IMR-90 (cell line): ENCODE data around the gene ISM1. TPM values are rescaled to one million over a fixed set of nuclear protein-coding genes. Genes with fewer than 3 reads are reported as not detected.

Experiments used
- ATAC-seq: fragments of 200-7000 bp; cut with Tn5 transposase; 2 replicates; pipeline ENCODE4 v1.9.1; 2020; ENCODE audit warnings: low read depth, mild to moderate bottlenecking, moderate library complexity
- BruUV-seq: library from RNA; stranded (reverse); fragments of 400-500 nt; replicated peaks from 2 replicates; lab custom pipeline; 2021; lab: Mats Ljungman, UMichigan
- CTCF ChIA-PET: fragments of 300-600 bp; formaldehyde crosslinking; extraction: SDS; loops from one replicate; lab custom pipeline; 2021; ENCODE audit warnings: antibody characterized with exemption; lab: Yijun Ruan, JAX
- POLR2A ChIA-PET: fragments of 300-600 bp; sonication (Branson Sonifier 250); formaldehyde crosslinking; loops from one replicate; lab custom pipeline; 2022; ENCODE audit warnings: antibody characterized with exemption; ENCODE audit not compliant: unreplicated experiment; lab: Charles Lee
- DNase-seq: peaks from one replicate; pipeline ENCODE4 v3.0.0; 2013
- H2AFZ ChIP-seq: replicated peaks from 2 replicates; pipeline ENCODE3; 2013; ENCODE audit warnings: low read length, mild to moderate bottlenecking; ENCODE audit not compliant: poor library complexity
- H2AK5ac ChIP-seq: 2 replicates; pipeline ENCODE4 v1.6.1; 2013; ENCODE audit warnings: low read depth, low read length, inconsistent platforms
- H2AK9ac ChIP-seq: replicated peaks from 2 replicates; pipeline ENCODE3; 2013; ENCODE audit warnings: mild to moderate bottlenecking, low read depth, low read length, moderate library complexity; ENCODE audit not compliant: poor library complexity
- H2BK120ac ChIP-seq: 2 replicates; pipeline ENCODE4 v1.6.1; 2013; ENCODE audit warnings: low read depth, low read length, inconsistent platforms
- H2BK15ac ChIP-seq: 3 replicates; pipeline ENCODE4 v1.6.1; 2013; ENCODE audit warnings: low read depth, low read length, inconsistent platforms
- H2BK20ac ChIP-seq: 2 replicates; pipeline ENCODE4 v1.6.1; 2013; ENCODE audit warnings: low read depth, mild to moderate bottlenecking, inconsistent platforms, low read length, moderate library complexity
- H2BK5ac ChIP-seq: 2 replicates; pipeline ENCODE4 v1.6.1; 2013; ENCODE audit warnings: mild to moderate bottlenecking, low read depth, low read length, inconsistent platforms; ENCODE audit not compliant: poor library complexity, severe bottlenecking
- H3K14ac ChIP-seq: replicated peaks from 2 replicates; pipeline ENCODE4 v1.6.1; 2013; ENCODE audit warnings: low read depth, low read length, inconsistent platforms
- H3K18ac ChIP-seq: 2 replicates; pipeline ENCODE4 v1.6.1; 2013; ENCODE audit warnings: low read depth, low read length, control low read depth
- H3K23ac ChIP-seq: 2 replicates; pipeline ENCODE4 v1.6.1; 2013; ENCODE audit warnings: low read depth, low read length, inconsistent platforms
- H3K27ac ChIP-seq: 2 replicates; pipeline ENCODE4 v1.5.1; 2013; ENCODE audit warnings: mild to moderate bottlenecking, control low read depth, low read length; ENCODE audit not compliant: insufficient read depth
- H3K27me3 ChIP-seq: 2 replicates; pipeline ENCODE4 v1.6.1; 2013; ENCODE audit warnings: low read length; ENCODE audit not compliant: control insufficient read depth, insufficient read depth
- H3K36me3 ChIP-seq: 2 replicates; pipeline ENCODE4 v1.6.1; 2013; ENCODE audit warnings: low read length, mixed read lengths; ENCODE audit not compliant: control insufficient read depth, insufficient read depth
- H3K4ac ChIP-seq: 2 replicates; pipeline ENCODE4 v1.6.1; 2013; ENCODE audit warnings: low read depth, low read length, inconsistent platforms
- H3K4me1 ChIP-seq: 2 replicates; pipeline ENCODE4 v1.6.1; 2013; ENCODE audit warnings: low read length, mixed read lengths; ENCODE audit not compliant: control insufficient read depth, insufficient read depth
- H3K4me2 ChIP-seq: 2 replicates; pipeline ENCODE4 v1.6.1; 2013; ENCODE audit warnings: low read depth, mild to moderate bottlenecking, control low read depth, low read length, moderate library complexity
- H3K4me3 ChIP-seq: 2 replicates; pipeline ENCODE4 v1.5.1; 2013; ENCODE audit warnings: low read depth, mild to moderate bottlenecking, control low read depth, low read length, moderate library complexity; ENCODE audit not compliant: insufficient read depth
- H3K56ac ChIP-seq: 2 replicates; pipeline ENCODE4 v1.6.1; 2013; ENCODE audit warnings: low read length, inconsistent platforms; ENCODE audit not compliant: insufficient read depth; ENCODE audit errors: extremely low read depth
- H3K79me1 ChIP-seq, 2 experiments: 2 replicates each; pipeline ENCODE4 v1.6.1; 2013; ENCODE audit warnings: low read length in 2 of 2, inconsistent platforms in 1 of 2, low read depth in 1 of 2
- H3K9ac ChIP-seq: 2 replicates; pipeline ENCODE4 v1.6.1; 2013; ENCODE audit warnings: low read depth, low read length, control low read depth
- H3K9me1 ChIP-seq: 2 replicates; pipeline ENCODE4 v1.6.1; 2013; ENCODE audit warnings: low read length, inconsistent platforms; ENCODE audit not compliant: insufficient read depth
- H3K9me3 ChIP-seq: 2 replicates; pipeline ENCODE4 v1.6.1; 2013; ENCODE audit warnings: low read length; ENCODE audit not compliant: control insufficient read depth, insufficient read depth
- H4K20me1 ChIP-seq: 2 replicates; pipeline ENCODE4 v1.6.1; 2013; ENCODE audit warnings: low read length, inconsistent platforms; ENCODE audit not compliant: insufficient read depth
- H4K5ac ChIP-seq: 2 replicates; pipeline ENCODE4 v1.6.1; 2013; ENCODE audit warnings: mild to moderate bottlenecking, low read depth, low read length, control low read depth
- H4K8ac ChIP-seq, 2 experiments: 2 replicates each; pipeline ENCODE4 v1.6.1; 2013; ENCODE audit warnings: low read depth in 2 of 2, low read length in 2 of 2, control low read depth in 1 of 2, inconsistent platforms in 1 of 2
- H4K91ac ChIP-seq: 2 replicates; pipeline ENCODE4 v1.6.1; 2013; ENCODE audit warnings: low read depth, low read length, inconsistent platforms; ENCODE audit not compliant: insufficient read depth
- CEBPB ChIP-seq: IDR thresholded peaks from 2 replicates; pipeline ENCODE4 v1.6.1; 2012; ENCODE audit warnings: low read depth, low read length, improper control_type of control experiment
- MAFK ChIP-seq: IDR thresholded peaks from 2 replicates; pipeline ENCODE4 v1.6.1; 2012; ENCODE audit warnings: low read depth, low read length, improper control_type of control experiment
- MAZ ChIP-seq: IDR thresholded peaks from 2 replicates; pipeline ENCODE4 v1.6.1; 2012; ENCODE audit warnings: low read depth, mild to moderate bottlenecking, low read length, improper control_type of control experiment, moderate library complexity, borderline replicate concordance
- NFE2L2 ChIP-seq: fragments of 150-350 bp; IDR thresholded peaks from 2 replicates; pipeline ENCODE4 v1.6.1; 2016; ENCODE audit warnings: low read depth, mild to moderate bottlenecking, low read length
- POLR2A ChIP-seq: IDR thresholded peaks from 2 replicates; pipeline ENCODE4 v1.6.1; 2012; ENCODE audit warnings: mild to moderate bottlenecking, low read depth, low read length
- RAD21 ChIP-seq: IDR thresholded peaks from 2 replicates; pipeline ENCODE4 v1.6.1; 2012; ENCODE audit warnings: low read length, improper control_type of control experiment
- RCOR1 ChIP-seq: IDR thresholded peaks from 2 replicates; pipeline ENCODE4 v1.6.1; 2012; ENCODE audit warnings: mild to moderate bottlenecking, low read length, improper control_type of control experiment; ENCODE audit not compliant: insufficient replicate concordance
- RFX5 ChIP-seq: IDR thresholded peaks from 2 replicates; pipeline ENCODE4 v1.8.0; 2012; ENCODE audit warnings: low read depth, mild to moderate bottlenecking, low read length, moderate library complexity
- SMC3 ChIP-seq: fragments of 150-350 bp; IDR thresholded peaks from 2 replicates; pipeline ENCODE4 v1.6.1; 2016; ENCODE audit warnings: low read depth, mild to moderate bottlenecking, antibody characterized with exemption, low read length, moderate library complexity
- WGBS, 2 experiments: methylation state at CpG; one replicate each; pipeline versions ENCODE4 v1.1.5 to v1.1.7; 2013; ENCODE audit warnings: missing lambda C conversion rate in 2 of 2; ENCODE audit not compliant: insufficient read length in 1 of 2; ENCODE audit errors: extremely low coverage in 2 of 2; 5-methylcytosine and 5-hydroxymethylcytosine counted together
- dilution Hi-C: fragments of 300-500 bp; cut with HindIII; formaldehyde crosslinking; loops from one replicate; pipeline ENCODE4 v1.14.3; 2018; ENCODE audit warnings: low sequenced_read_pairs; ENCODE audit not compliant: unreplicated experiment
- in situ Hi-C: fragments of 300-500 bp; cut with MboI; formaldehyde crosslinking; loops from 3 replicates; pipeline ENCODE4 v1.14.3; 2019; ENCODE audit warnings: low sequenced_read_pairs, inconsistent platforms, mixed read lengths
- intact Hi-C: fragments of 100-400 bp; cut with micrococcal nuclease; formaldehyde crosslinking; loops from 2 replicates; pipeline ENCODE4 v1.10.0; 2022
- polyA plus RNA-seq, 3 experiments: library from polyadenylated mRNA; depleted of rRNA; stranded (reverse); fragments of >200 nt; gene quantifications; 2 replicates each; pipeline ENCODE4 v1.2.3, GENCODE V29; 2012; ENCODE audit warnings: low replicate concordance in 1 of 3
- total RNA-seq: library from RNA; depleted of rRNA; stranded (reverse); fragments of >200 nt; gene quantifications from 2 replicates; pipeline ENCODE4 v1.2.3, GENCODE V29; 2012
- TF ChIP-seq, protein P1 (sequence below): conservative IDR thresholded peaks from 2 replicates; pipeline ENCODE4 v1.5.1; 2012; ENCODE audit warnings: mild to moderate bottlenecking, low read depth, low read length, improper control_type of control experiment

The ISM1 gene
- total and polyA plus RNA-seq, 2 of the 4 experiments (the other 2 are of a cell fraction), result not detected

DNA sequence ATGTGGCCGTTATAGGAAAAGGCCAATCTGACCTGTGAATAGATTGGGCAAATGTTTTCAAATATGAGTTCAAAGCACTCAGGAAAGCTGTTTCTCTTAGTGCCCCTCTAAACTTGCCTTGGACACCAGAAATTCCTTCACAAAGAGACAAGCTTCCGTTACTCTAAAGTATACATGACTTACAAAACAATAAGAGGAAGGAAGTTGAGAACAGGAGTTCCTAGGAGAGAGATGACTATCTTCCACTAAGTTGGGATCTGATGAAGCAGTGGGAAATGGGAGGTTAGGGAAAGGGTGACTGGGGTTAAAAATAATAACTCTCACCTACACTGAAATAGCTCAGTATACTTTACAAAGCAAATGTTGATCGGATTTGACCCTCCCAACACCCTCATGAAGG lies 50.0 kb downstream of the ISM1 start:
- no peak overlapping the region for H4K8ac ChIP-seq
- no peak overlapping the region for H3K4me3 ChIP-seq
- no peaks in the 10 kb centered on the region for H4K20me1 ChIP-seq
- H3K18ac ChIP-seq, result no peak overlapping the region
- no peaks in the 10 kb centered on the region for H3K4me1 ChIP-seq
- no TSS peak for BruUV-seq
- DNase-seq (no peak), ATAC-seq (no peak)
- ChIA-PET CTCF (no interaction called here), POLR2A (no interaction called here)
- TF ChIP-seq CEBPB (no peak), MAZ (no peak), RFX5 (no peak), RCOR1 (no peak), POLR2A (no peak), NFE2L2 (no peak), RAD21 (no peak), SMC3 (no peak), MAFK (no peak)
- TF ChIP-seq, protein P1, sequence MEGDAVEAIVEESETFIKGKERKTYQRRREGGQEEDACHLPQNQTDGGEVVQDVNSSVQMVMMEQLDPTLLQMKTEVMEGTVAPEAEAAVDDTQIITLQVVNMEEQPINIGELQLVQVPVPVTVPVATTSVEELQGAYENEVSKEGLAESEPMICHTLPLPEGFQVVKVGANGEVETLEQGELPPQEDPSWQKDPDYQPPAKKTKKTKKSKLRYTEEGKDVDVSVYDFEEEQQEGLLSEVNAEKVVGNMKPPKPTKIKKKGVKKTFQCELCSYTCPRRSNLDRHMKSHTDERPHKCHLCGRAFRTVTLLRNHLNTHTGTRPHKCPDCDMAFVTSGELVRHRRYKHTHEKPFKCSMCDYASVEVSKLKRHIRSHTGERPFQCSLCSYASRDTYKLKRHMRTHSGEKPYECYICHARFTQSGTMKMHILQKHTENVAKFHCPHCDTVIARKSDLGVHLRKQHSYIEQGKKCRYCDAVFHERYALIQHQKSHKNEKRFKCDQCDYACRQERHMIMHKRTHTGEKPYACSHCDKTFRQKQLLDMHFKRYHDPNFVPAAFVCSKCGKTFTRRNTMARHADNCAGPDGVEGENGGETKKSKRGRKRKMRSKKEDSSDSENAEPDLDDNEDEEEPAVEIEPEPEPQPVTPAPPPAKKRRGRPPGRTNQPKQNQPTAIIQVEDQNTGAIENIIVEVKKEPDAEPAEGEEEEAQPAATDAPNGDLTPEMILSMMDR, result no peak
- in situ Hi-C loops, result no loop called here
- no peak overlapping the region for H4K5ac ChIP-seq
- H3K4ac ChIP-seq, result no peak overlapping the region
- no peak overlapping the region for H2BK5ac ChIP-seq
- WGBS, 2 experiments, result no CpG with 5 or more reads among the region's 3 CpGs
- H3K9me3 ChIP-seq, result no peaks in the 10 kb centered on the region
- no peak overlapping the region for H3K14ac ChIP-seq
- no peak overlapping the region for H2AFZ ChIP-seq
- no peaks in the 10 kb centered on the region for H3K36me3 ChIP-seq
- H2AK9ac ChIP-seq, result no peak overlapping the region
- no peak overlapping the region for H3K9ac ChIP-seq
- H3K56ac ChIP-seq, result no peak overlapping the region
- H2BK15ac ChIP-seq, result no peak overlapping the region
- H3K27ac ChIP-seq, result no peak overlapping the region
- dilution Hi-C loops, result no loop called here
- H3K4me2 ChIP-seq, result no peak overlapping the region
- no peak overlapping the region for H2AK5ac ChIP-seq
- no peaks in the 10 kb centered on the region for H3K79me1 ChIP-seq
- no peak overlapping the region for H2BK20ac ChIP-seq
- H3K9me1 ChIP-seq, result no peaks in the 10 kb centered on the region
- peaks cover 3% of the 10 kb centered on the region; the same call in 1 of the 2 replicates for H3K27me3 ChIP-seq
- H4K91ac ChIP-seq, result no peak overlapping the region
- no peak overlapping the region for H2BK120ac ChIP-seq
- intact Hi-C loops, result no loop called here
- H3K23ac ChIP-seq, result no peak overlapping the region
